HTR-8/SVneo (cell line): ENCODE data around the gene CERT1.
A peak's percentile ranks its signal among the peaks of the same experiment; 100 is the strongest.
"Not testable (repeated sequence)": the region's sequence is repeated elsewhere in the genome, so short reads cannot be mapped to it uniquely, and the experiment has no call there.

ENCODE experiments used
- DNase-seq: peaks from one replicate; pipeline ENCODE4 v3.0.0; 2011; ENCODE audit warnings: low spot score, mixed read lengths; ENCODE audit not compliant: insufficient read length
- FAIRE-seq: peaks from 2 replicates; lab custom pipeline; 2011; peaks lifted over from hg19 to GRCh38; lab: Jason Lieb, UNC

Gene CERT1

GRCh38 chr5:75362474-75362975 lies 148.9 kb downstream of the CERT1 start:
- FAIRE-seq (no peak), DNase-seq (no peak)

- no peak for FAIRE-seq
- DNase-seq = no peak
Measured at GRCh38 chr5:75361310-75361709, 150.1 kb downstream of the CERT1 start.

DNA sequence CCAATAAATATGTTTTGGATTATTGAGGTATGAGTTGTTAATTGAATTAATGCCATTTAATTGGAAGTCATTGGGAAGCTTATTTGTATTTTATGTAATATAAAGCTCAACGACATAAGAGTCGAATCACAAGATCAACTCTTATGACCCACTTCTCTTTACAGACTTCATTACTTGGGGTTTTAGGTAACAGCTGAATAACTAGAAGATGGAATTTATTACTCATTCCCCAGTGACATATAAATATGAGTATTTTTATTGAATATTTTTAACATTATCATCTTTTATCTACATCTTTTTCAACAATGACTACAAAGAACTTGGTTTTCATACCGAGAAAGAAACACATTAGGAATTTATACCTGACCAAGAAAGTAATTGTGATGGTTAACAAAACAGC lies 153.3 kb downstream of the CERT1 start:
- DNase-seq (no peak), FAIRE-seq (no peak)

DNA sequence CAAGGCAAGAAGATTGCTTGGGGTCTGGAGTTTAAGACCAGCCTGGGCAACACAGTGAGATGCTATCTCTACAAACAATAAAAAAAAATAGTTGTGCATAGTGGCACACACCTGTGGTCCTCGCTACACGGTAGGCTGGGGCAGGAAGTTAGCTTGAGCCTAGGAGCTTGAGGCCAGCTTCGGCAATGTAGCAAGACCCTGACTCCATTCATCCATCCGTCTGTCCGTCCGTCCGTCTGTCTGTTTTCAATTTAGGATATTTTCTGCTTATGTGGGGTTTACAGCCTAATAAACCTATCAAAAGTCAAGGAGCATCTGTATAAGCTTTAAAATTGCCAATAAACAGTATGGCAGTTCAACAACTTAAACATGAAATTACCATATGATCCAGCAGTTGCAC lies 154.7 kb downstream of the CERT1 start:
- DNase-seq (no peak), FAIRE-seq (no peak)

GRCh38 chr5:75355236-75355635 lies 156.2 kb downstream of the CERT1 start:
- DNase-seq (no peak), FAIRE-seq (no peak)

- FAIRE-seq (no peak), DNase-seq (no peak)
Measured at GRCh38 chr5:75351139-75351926, 160.1 kb downstream of the CERT1 start.

DNA sequence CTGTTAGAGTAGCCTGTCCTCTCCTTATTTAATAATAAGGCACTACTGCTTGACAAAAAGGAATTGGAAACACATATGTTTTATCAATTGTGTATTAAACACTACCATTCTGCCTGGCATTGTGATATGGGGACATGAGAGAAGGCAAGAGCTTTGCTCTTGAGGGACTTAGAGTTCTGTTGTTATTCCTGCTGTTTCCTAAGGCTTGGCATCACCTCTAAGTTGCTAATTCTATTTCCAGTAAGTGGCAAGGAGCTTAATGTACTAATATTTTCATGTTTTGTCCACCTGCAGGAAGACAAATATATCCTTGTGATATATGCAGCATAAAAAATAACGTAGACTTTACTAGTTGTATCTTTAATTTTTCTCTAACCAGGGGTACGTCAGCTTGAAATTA lies 161.8 kb downstream of the CERT1 start:
- FAIRE-seq = no peak

DNA sequence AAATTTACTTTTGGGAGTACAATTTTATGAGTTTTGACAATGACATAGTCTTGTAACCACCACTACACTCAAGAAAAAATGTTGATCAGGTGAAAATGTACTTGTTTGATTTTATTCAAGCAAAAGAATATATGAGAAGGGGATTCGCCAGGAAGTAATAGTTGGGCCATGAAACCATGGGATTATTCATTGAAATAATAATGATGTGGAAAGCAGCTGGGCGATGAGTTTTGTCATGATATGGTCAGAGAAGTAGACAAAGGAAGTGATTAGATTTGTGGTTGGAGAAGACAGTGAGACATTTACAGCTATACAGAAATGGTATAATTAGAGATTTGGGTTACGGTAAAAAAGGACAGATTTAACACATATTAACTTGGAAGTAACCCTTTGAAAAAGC lies 163.2 kb downstream of the CERT1 start:
- no peak for DNase-seq
- no peak for FAIRE-seq

More for the DNA sequence above, 161.8 kb downstream of the CERT1 start:
- DNase-seq = no peak

DNA sequence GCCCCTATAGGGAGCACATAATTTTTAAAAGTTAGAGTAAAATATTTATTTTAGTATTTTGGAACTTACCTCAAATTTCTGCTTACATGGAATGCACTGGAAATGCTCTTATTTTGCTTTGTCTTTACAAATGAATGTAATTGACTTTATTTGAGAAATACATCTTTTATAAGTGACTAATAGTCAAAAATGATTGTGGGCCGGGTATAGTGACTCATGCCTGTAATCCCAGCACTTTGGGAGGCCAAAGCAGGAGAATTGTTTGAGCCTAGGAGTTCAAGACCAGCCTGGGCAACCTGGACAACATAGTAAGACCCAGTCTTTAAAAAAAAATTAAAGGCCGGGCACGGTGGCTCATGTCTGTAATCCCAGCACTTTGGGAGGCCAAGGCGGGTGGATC lies 168.6 kb downstream of the CERT1 start:
- FAIRE-seq = no peak
- no peak for DNase-seq

- FAIRE-seq (no peak), DNase-seq (no peak)
Measured at GRCh38 chr5:75341934-75342333, 169.5 kb downstream of the CERT1 start.

DNA sequence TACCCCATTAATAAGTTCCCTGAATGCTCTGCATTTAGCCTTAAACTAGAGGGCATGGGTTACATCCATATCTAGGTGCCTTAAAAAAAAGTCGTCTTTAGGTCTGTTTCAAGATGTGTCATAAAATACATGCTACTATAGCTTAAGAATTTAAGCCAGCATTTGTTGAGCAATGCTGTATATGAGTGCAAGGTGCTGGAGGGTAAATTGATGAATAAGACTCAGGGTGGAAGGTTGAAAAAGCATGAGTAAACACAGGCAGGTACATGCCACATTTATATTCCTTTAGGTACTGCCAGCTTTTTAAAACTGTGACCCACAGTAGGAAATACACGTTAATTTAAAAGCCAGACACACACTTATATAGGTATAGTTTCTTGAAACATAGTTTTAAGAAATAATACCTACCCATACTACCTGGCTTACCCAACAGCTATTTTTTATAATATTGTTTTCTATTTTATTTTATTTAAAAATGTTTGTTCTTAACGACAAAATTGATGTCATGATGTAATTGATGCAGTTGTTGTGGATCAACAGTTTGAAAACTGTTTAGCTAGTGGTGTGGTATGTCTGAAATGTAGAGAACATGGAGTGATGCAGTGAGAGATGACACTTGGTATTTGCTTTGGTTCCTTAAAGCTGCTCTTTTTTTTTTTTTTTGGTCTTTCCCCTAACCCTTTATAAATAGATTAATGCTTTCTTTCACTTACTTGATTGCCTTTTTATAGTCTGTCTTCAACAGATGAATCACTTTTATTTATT lies 170.5 kb downstream of the CERT1 start:
- FAIRE-seq (no peak), DNase-seq (no peak)

GRCh38 chr5:75338408-75338807 lies 173.0 kb downstream of the CERT1 start:
- no peak for DNase-seq

DNA sequence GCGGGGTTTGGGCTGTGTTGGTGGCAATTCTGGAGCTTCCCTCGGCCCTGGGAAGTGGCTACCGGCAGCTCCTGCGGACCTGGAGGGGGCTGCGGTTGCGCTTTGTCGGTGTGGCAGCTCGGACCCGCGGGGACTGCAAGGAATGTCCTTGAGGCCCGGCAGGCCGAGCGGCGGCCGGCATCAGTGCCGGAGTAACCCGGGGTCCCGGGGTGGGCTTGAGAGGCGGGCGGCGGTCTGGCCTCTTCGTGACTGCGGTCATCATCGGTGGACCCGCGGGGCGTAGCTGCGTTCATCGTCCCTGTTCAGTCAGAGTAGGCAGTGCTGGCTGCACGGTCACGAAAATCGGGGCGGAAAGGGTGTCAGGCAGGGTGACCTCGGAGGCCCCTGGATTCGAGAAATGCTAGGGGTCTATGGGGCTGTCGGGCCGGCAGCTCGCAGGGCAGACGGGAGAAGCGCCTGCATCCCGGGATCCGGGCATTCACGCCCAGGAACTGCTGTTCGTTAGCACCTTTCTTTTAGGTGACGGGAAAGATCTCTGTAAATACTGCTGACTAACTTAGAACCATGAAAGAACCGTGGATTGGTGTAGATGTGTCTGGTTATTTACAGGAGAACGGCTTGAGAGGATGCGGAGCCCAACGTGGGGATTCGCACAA lies 173.9 kb downstream of the CERT1 start:
- FAIRE-seq = no peak
- no peak for DNase-seq

More at GRCh38 chr5:75338408-75338807, 173.0 kb downstream of the CERT1 start:
- no peak for FAIRE-seq

DNA sequence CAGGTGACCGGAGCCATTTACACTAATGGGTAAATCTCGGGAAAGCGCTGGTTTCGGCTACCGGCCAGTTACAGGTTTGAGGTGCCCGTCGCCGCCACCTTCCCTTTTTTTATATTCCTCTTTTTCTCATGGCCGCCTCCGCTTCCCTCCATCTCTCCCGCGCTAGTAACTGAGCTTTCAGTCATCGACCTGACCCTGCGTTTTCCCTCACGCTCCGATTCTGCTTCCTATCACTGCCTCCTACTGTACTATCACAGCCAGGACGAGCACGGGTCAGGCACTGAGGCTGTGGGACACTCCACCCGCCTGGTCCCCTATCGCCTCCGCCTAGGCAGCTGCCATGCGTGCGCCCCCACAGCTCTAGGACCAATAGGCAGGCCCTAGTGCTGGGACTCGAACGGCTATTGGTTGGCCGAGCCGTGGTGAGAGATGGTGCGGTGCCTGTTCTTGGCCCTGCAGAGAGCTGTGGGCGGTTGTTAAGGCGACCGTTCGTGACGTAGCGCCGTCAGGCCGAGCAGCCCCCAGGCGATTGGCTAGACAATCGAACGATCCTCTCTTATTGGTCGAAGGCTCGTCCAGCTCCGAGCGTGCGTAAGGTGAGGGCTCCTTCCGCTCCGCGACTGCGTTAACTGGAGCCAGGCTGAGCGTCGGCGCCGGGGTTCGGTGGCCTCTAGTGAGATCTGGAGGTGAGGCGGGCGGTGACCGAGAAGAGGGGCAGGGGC lies 174.7 kb downstream of the CERT1 start, which contains the start of gene HMGCR:
Gene HMGCR, plus strand, starts transcription at position 606 of the 722 bp plus-strand sequence. CDS start 5,386 bp downstream, outside the sequence.
- FAIRE-seq = peak; percentile 95
- DNase-seq = peak; percentile 96

- FAIRE-seq (no peak), DNase-seq (peak; percentile 58)
Measured at GRCh38 chr5:75335952-75336614, 175.3 kb downstream of the CERT1 start.

DNA sequence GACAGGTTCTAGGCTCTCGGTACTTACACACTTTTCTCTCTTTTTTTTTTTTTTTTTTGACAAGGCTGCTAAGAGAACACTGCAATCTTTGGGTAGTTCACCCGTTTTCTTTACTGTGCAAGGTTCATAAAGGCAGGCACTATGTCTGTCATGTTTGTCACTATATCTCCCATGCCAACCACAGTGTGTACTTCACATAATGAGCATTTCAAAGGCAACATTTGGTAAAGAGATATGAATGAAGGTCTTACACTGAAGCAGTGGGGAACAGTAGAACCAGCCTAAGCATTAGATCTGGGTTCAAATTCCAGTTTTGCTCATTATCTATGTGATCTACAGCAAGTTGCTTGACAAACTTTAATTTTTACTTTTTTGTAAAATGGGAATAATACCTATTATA lies 175.9 kb downstream of the CERT1 start:
- FAIRE-seq = no peak
- DNase-seq = no peak

DNA sequence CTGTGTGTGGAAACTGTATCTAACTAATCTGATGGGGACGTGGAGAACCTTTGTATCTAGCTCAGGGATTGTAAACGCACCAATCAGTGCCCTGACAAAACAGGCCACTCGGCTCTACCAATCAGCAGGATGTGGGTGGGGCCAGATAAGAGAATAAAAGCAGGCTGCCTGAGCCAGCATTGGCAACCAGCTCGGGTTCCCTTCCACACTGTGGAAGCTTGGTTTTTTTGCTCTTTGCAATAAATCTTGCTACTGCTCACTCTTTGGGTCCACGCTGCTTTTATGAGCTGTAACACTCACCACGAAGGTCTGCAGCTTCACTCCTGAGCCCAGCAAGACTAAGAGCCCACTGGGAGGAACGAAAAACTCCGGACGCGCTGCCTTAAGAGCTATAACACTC lies 177.0 kb downstream of the CERT1 start:
- not testable (repeated sequence) for DNase-seq, FAIRE-seq

DNA sequence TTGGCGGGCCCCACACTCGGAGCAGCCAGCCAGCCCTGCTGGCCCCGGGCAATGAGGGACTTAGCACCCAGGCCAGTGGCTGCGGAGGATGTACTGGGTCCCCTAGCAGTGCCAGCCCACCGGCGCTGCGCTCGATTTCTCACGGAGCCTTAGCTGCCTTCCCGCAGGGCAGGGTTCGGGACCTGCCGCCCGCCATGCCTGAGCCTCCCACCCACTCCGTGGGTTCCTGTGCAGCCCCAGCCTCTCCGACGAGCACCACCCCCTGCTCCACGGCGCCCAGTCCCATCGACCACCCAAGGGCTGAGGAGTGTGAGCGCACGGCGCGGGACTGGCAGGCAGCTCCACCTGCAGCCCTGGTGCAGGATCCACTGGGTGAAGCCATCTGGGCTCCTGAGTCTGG lies 177.7 kb downstream of the CERT1 start:
- FAIRE-seq, DNase-seq: not testable (repeated sequence)
